A549 treated with CORT108297 at 1 μM for 4 hours (cell line): ENCODE measurements around the gene TAS2R19. TPM values are rescaled to one million over a fixed set of nuclear protein-coding genes. Genes with fewer than 3 reads are reported as not detected.

Experiments used
- total RNA-seq: library from RNA; stranded (reverse); fragments of 200-300 nt; extraction: Qiagen RNA extraction; gene quantifications from 5 replicates; pipeline ENCODE4 v1.2.3, GENCODE V29; 2022

TAS2R19 gene, protein sequence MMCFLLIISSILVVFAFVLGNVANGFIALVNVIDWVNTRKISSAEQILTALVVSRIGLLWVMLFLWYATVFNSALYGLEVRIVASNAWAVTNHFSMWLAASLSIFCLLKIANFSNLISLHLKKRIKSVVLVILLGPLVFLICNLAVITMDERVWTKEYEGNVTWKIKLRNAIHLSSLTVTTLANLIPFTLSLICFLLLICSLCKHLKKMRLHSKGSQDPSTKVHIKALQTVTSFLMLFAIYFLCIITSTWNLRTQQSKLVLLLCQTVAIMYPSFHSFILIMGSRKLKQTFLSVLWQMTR
- 0.18 TPM in 1 of 5 replicates, not detected in the others for total RNA-seq

DNA sequence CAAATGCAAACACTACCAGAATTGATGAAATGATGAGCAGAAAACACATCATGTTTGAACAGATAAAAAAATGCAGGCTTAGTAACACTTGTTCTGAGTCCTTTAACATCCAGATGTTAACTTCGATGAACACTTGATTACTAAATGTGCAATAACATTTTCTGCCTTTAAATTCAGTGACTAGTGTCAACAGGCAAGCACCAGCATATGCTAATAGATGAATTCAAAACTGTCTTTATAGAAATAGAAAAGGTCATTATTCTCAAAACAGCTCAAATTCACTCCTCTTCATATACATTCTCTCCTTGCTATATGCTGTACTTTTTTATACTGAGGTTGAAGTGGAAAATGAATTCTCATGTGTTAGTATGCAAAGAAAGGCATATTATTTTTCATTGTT, at the start of gene TAS2R19:
TSS of gene TAS2R19 (minus strand) at position 101 of the 400 bp plus-strand sequence. CDS start at position 52, 49 bp downstream.

DNA sequence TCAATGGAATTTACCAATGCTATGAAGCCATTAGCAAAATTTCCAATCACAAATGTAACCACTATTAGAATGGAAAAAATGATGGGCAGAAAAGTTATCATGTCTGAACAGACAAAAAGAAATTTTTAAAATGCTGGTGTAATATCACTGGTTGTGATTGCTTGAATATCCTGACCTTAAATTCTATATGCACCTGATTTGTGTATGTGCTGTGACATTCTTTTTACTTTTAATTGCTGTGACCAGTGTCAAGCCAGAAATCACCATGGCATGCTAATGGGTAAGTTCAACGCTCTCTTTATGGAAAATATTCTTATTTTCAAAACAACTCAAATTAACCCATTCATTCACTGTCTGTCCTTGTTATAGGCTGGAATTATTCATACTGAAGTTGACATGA, 39.8 kb upstream of the TAS2R19 start, which contains the start of gene TAS2R46:
TSS of gene TAS2R46 (minus strand) at position 101 of the 400 bp plus-strand sequence. CDS start at position 101, 0 bp downstream.

DNA sequence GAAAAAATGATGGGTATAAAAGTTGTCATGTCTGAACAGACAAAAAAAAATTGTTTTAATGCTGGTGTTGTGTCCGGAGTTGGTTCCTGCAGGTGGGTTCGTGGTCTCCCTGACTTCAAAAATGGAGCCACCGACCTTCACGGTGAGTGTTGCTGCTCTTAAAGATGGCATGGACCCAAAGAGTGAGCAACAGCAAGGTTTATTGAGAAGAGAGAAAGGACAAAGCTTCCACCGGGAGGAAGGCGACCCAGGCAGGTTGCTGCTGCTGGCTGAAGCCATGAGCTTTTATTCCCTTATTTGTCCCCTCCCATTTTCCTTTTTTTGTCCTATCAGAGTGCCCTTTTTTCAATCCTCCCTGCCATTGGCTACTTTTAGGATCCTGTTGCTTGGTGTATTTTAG, 8.9 kb upstream of the TAS2R19 start, which contains the start of gene TAS2R31:
TSS of gene TAS2R31 (minus strand) at position 101 of the 400 bp plus-strand sequence. CDS start at position 29, 72 bp downstream.

DNA sequence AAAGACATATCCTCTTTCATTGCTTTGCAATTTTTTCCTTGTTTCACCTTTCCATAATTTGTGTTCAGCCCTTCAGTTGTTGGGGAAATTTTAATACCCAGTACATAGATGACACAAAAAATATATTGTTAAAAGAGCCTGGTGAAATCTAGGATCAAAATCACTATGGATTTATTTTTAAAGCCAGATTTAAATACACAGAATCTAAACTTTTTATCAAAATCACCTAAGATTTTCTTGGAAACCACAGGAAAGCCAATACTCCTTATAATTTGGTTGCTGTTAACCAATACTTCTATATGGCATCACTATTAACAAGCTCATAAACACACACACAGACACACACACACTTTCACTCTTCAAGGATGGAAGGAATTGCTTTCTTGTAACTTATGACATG, 24.2 kb downstream of the TAS2R19 start, which contains the start of gene TAS2R20:
TSS of gene TAS2R20 (minus strand) at position 101 of the 400 bp plus-strand sequence. CDS start 429 bp downstream, outside the sequence.

DNA sequence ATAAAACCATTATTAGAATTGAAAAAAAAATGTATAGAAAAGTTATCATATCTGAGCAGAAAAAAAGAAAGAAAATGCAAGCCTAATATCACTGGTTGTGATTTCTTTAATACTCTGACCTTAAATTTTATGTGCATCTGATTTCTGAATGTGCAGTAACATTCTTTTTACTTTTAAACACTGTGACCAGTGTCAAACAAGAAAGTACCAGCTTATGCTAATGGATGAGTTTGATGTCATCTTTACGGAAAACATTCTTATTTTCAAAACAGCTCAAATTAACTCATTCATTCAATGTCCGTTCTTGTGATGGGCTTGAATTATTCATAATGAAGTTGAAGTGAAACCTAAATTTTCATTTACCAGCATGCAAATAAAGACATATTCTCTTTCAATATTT, 35.6 kb downstream of the TAS2R19 start, which contains the start of gene TAS2R50:
TSS of gene TAS2R50 (minus strand) at position 101 of the 400 bp plus-strand sequence. CDS start at position 49, 52 bp downstream.

Other genes with a start within 250 kb of the TAS2R19 start
- gene TAS2R7, start 220.0 kb downstream of the TAS2R19 start, total RNA-seq, result not detected in 5 replicates
- not detected in 5 replicates for gene TAS2R8, start 215.3 kb downstream of the TAS2R19 start, total RNA-seq
- not detected in 5 replicates for gene TAS2R9, start 212.5 kb downstream of the TAS2R19 start, total RNA-seq
- 0.11 to 0.17 TPM in 2 of 5 replicates, not detected in the others for gene TAS2R10, start 196.3 kb downstream of the TAS2R19 start, total RNA-seq
- 1.6 to 2.9 TPM (median 2.6 TPM) in 5 replicates for gene PRR4, start 173.1 kb downstream of the TAS2R19 start, total RNA-seq
- gene PRH1, start 138.4 kb downstream of the TAS2R19 start, total RNA-seq, result 1.7 to 4.2 TPM (median 2.7 TPM) in 5 replicates
- gene TAS2R13, start 113.1 kb downstream of the TAS2R19 start, total RNA-seq, result not detected in 5 replicates
- 0.16 to 0.47 TPM in 2 of 5 replicates, not detected in the others for gene PRH2, start 93.4 kb downstream of the TAS2R19 start, total RNA-seq
- gene TAS2R14, start 83.4 kb downstream of the TAS2R19 start, total RNA-seq, result 0.30 to 0.96 TPM (median 0.58 TPM) in 5 replicates
- gene TAS2R50, start 35.7 kb downstream of the TAS2R19 start, total RNA-seq, result not detected in 5 replicates
- 0.07 to 0.13 TPM (median 0.10 TPM) in 5 replicates for gene TAS2R20, start 24.3 kb downstream of the TAS2R19 start, total RNA-seq
- gene TAS2R31, start 8.8 kb upstream of the TAS2R19 start, total RNA-seq, result 0.13 to 0.28 TPM (median 0.17 TPM) in 3 of 5 replicates, not detected in the others
- gene TAS2R46, start 39.7 kb upstream of the TAS2R19 start, total RNA-seq, result 0.08 TPM in 1 of 5 replicates, not detected in the others
- not detected in 5 replicates for gene TAS2R43, start 69.7 kb upstream of the TAS2R19 start, total RNA-seq
- gene TAS2R30, start 112.0 kb upstream of the TAS2R19 start, total RNA-seq, result 0.05 TPM in 1 of 5 replicates, not detected in the others
- gene SMIM10L1, start 148.6 kb upstream of the TAS2R19 start, total RNA-seq, result 8.2 to 8.9 TPM (median 8.7 TPM) in 5 replicates
- not detected in 5 replicates for gene TAS2R42, start 164.3 kb upstream of the TAS2R19 start, total RNA-seq
- gene PRB3, start 247.1 kb upstream of the TAS2R19 start, total RNA-seq, result not detected in 5 replicates